Fibroblast of lung (primary cell): ENCODE results near the gene NES. TPM values are rescaled to one million over a fixed set of nuclear protein-coding genes. Genes with fewer than 3 reads are reported as not detected.
A peak's percentile ranks its signal among the peaks of the same experiment; 100 is the strongest.

Experiments used
- DNase-seq, 2 donors: peaks; one replicate each; pipeline versions ENCODE4 v3.0.0 to v3.0.0-alpha.2; 2010; ENCODE audit warnings: low read depth in 2 of 2
- H2AFZ ChIP-seq: 2 replicates; pipeline ENCODE4 v1.5.1; 2012; ENCODE audit warnings: low read length, control low read depth, inconsistent platforms
- H3K27ac ChIP-seq: 2 replicates; pipeline ENCODE4 v1.5.1; 2011; ENCODE audit warnings: low read length, control low read depth; ENCODE audit not compliant: insufficient read depth
- H3K27me3 ChIP-seq: 2 replicates; pipeline ENCODE4 v1.5.1; 2011; ENCODE audit warnings: mild to moderate bottlenecking, low read length; ENCODE audit not compliant: control insufficient read depth, insufficient read depth
- H3K36me3 ChIP-seq: 2 replicates; pipeline ENCODE4 v1.5.1; 2011; ENCODE audit warnings: low read length; ENCODE audit not compliant: control insufficient read depth, insufficient read depth
- H3K4me1 ChIP-seq: 2 replicates; pipeline ENCODE4 v1.5.1; 2011; ENCODE audit warnings: low read length; ENCODE audit not compliant: control insufficient read depth, insufficient read depth; ENCODE audit errors: extremely low read depth
- H3K4me2 ChIP-seq: 2 replicates; pipeline ENCODE4 v1.5.1; 2011; ENCODE audit warnings: low read length, control low read depth; ENCODE audit not compliant: insufficient read depth; ENCODE audit errors: extremely low read depth
- H3K4me3 ChIP-seq, 4 experiments: fragments of 200-600 bp in 1 of 4; sonication (generic) in 1 of 4; replicated peaks in 1 of 4; 2 replicates each; pipeline ENCODE4 v1.5.1; 2011 to 2016; ENCODE audit warnings: low read length in 4 of 4, low read depth in 3 of 4, mild to moderate bottlenecking in 3 of 4, control low read depth in 2 of 4, inconsistent platforms in 1 of 4, mixed read lengths in 1 of 4; ENCODE audit not compliant: insufficient read depth in 1 of 4; ENCODE audit errors: control extremely low read depth in 1 of 4
- H3K79me2 ChIP-seq: 2 replicates; pipeline ENCODE4 v1.5.1; 2012; ENCODE audit warnings: mild to moderate bottlenecking, low read length, inconsistent platforms; ENCODE audit not compliant: control insufficient read depth, insufficient read depth
- H3K9ac ChIP-seq: 2 replicates; pipeline ENCODE4 v1.5.1; 2011; ENCODE audit warnings: mild to moderate bottlenecking, low read length, control low read depth; ENCODE audit not compliant: insufficient read depth
- H3K9me3 ChIP-seq: 2 replicates; pipeline ENCODE4 v1.5.1; 2012; ENCODE audit warnings: low read depth, low read length; ENCODE audit not compliant: control insufficient read depth, insufficient read depth
- H4K20me1 ChIP-seq: 2 replicates; pipeline ENCODE4 v1.5.1; 2011; ENCODE audit warnings: low read length; ENCODE audit not compliant: control insufficient read depth, insufficient read depth; ENCODE audit errors: extremely low read depth
- CTCF ChIP-seq, 2 donors: IDR thresholded peaks in 1 of 2; conservative IDR thresholded peaks in 1 of 2; 1 replicate in 1 of 2; 2 replicates in 1 of 2; pipeline ENCODE4 v1.5.1; 2011 to 2012; ENCODE audit warnings: low read length in 2 of 2, control low read depth in 1 of 2, inconsistent platforms in 1 of 2, low read depth in 1 of 2, mild to moderate bottlenecking in 1 of 2
- EZH2 ChIP-seq: IDR thresholded peaks from 2 replicates; pipeline ENCODE4 v1.5.1; 2012; ENCODE audit warnings: low read length, control low read depth, mild to moderate bottlenecking; ENCODE audit errors: missing control alignments
- polyA plus RNA-seq, 2 donors: library from polyadenylated mRNA; depleted of rRNA in 1 of 2; stranded (reverse) in 1 of 2; unstranded in 1 of 2; fragments of >200 nt; gene quantifications; 2 replicates each; pipeline ENCODE4 v1.2.1, GENCODE V29; 2011 to 2012; ENCODE audit warnings: missing spikeins in 1 of 2
- total RNA-seq: library from RNA; depleted of rRNA; stranded (reverse); fragments of >200 nt; gene quantifications from 2 replicates; pipeline ENCODE4 v1.2.1, GENCODE V29; 2014

NES gene
- total and polyA plus RNA-seq, 2 donors (not counting 1 experiment from before 2014, with no cell fraction given), result 34.6 to 87.4 TPM

- Histone ChIP-seq H2AFZ (no peak overlapping the region), H3K4me1 (peaks cover 15% of the 10 kb centered on the region), H3K9me3 (no peaks in the 10 kb centered on the region), H4K20me1 (no peaks in the 10 kb centered on the region), H3K27ac (no peak overlapping the region), H3K27me3 (no peaks in the 10 kb centered on the region), H3K36me3 (no peaks in the 10 kb centered on the region), H3K4me3 (no peak overlapping the region), H3K4me2 (no peak overlapping the region), H3K9ac (no peak overlapping the region), H3K79me2 (no peaks in the 10 kb centered on the region)
- DNase-seq, result peak in 1 of 2 donors; percentile 69
- TF ChIP-seq EZH2 (no peak), CTCF (conservative IDR thresholded peaks at IDR 0.05 in 1 of 2, IDR thresholded peaks at IDR 0.05 in 1 of 2; ENCODE audit: low read depth in 1 of 2, low read length in 2 of 2) (peak; percentile 12 to 36)
Measured at GRCh38 chr1:156691665-156692440, 14.6 kb upstream of the NES start.

GRCh38 chr1:156691191-156691590 is 14.0 kb upstream of the NES start:
- Histone ChIP-seq H3K27me3 (no peaks in the 10 kb centered on the region), H3K9ac (no peak overlapping the region), H3K9me3 (no peaks in the 10 kb centered on the region), H3K27ac (no peak overlapping the region), H3K4me1 (peaks cover 15% of the 10 kb centered on the region), H4K20me1 (no peaks in the 10 kb centered on the region), H2AFZ (no peak overlapping the region), H3K36me3 (no peaks in the 10 kb centered on the region), H3K4me2 (no peak overlapping the region), H3K4me3 (no peak overlapping the region), H3K79me2 (no peaks in the 10 kb centered on the region)
- no peak for DNase-seq
- TF ChIP-seq CTCF (conservative IDR thresholded peaks at IDR 0.05 in 1 of 2, IDR thresholded peaks at IDR 0.05 in 1 of 2; ENCODE audit: low read depth in 1 of 2, low read length in 2 of 2) (no peak), EZH2 (no peak)

GRCh38 chr1:156690675-156691036 is 13.4 kb upstream of the NES start:
- H3K9ac ChIP-seq, result no peak overlapping the region
- H3K27me3 ChIP-seq, result no peaks in the 10 kb centered on the region
- DNase-seq, result no peak
- H4K20me1 ChIP-seq, result no peaks in the 10 kb centered on the region
- H3K4me1 ChIP-seq, result peaks cover 15% of the 10 kb centered on the region
- H3K79me2 ChIP-seq, result no peaks in the 10 kb centered on the region
- H2AFZ ChIP-seq, result no peak overlapping the region
- H3K4me2 ChIP-seq, result no peak overlapping the region
- no peak overlapping the region for H3K27ac ChIP-seq
- no peaks in the 10 kb centered on the region for H3K36me3 ChIP-seq
- H3K9me3 ChIP-seq, result no peaks in the 10 kb centered on the region
- TF ChIP-seq CTCF (conservative IDR thresholded peaks at IDR 0.05 in 1 of 2, IDR thresholded peaks at IDR 0.05 in 1 of 2; ENCODE audit: low read depth in 1 of 2, low read length in 2 of 2) (no peak), EZH2 (no peak)
- H3K4me3 ChIP-seq, result no peak overlapping the region
